Adrenal gland (tissue), 5 donors: ENCODE measurements around the gene CLSTN3.

Experiments
- POLR2A ChIP-seq, 2 donors: fragments of 450-650 bp; IDR thresholded peaks; one replicate each; pipeline ENCODE4 v1.6.1; 2017; ENCODE audit warnings: antibody characterized with exemption in 2 of 2, mild to moderate bottlenecking in 2 of 2, moderate library complexity in 1 of 2
- TF ChIP-seq, protein P1 (sequence below), 6 experiments: fragments of 450-650 bp in 4 of 6; fragments of 200-600 bp in 2 of 6; sonication (generic) in 1 of 6; IDR thresholded peaks; 1 replicate in 5 of 6; 2 replicates in 1 of 6; pipeline versions ENCODE4 v1.5.1 to v1.8.0; 2016 to 2021; ENCODE audit warnings: antibody characterized with exemption in 6 of 6, mild to moderate bottlenecking in 2 of 6, moderate library complexity in 1 of 6
- donor health status: DM: no; HTN: no; CAD: no.

DNA sequence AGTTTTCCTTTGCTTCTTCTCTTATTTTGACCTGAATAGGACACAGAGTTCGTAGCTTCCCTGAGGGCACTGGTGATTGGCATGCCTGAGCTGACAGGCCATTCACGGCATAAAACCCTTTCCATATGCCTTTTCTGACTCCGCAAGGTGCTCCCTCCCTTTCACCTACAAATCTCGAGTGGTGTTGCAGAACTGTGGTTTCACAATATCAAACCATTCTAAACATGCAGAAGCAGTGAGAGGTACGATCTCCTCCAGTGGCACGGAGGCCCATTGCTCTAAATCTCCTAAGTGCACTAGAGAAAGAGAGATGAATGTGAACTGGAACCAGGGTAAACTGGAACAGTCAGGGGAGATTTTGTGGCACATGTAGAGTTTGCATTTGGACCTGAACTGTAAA lies 23.9 kb downstream of the CLSTN3 start:
- TF ChIP-seq, protein P1, sequence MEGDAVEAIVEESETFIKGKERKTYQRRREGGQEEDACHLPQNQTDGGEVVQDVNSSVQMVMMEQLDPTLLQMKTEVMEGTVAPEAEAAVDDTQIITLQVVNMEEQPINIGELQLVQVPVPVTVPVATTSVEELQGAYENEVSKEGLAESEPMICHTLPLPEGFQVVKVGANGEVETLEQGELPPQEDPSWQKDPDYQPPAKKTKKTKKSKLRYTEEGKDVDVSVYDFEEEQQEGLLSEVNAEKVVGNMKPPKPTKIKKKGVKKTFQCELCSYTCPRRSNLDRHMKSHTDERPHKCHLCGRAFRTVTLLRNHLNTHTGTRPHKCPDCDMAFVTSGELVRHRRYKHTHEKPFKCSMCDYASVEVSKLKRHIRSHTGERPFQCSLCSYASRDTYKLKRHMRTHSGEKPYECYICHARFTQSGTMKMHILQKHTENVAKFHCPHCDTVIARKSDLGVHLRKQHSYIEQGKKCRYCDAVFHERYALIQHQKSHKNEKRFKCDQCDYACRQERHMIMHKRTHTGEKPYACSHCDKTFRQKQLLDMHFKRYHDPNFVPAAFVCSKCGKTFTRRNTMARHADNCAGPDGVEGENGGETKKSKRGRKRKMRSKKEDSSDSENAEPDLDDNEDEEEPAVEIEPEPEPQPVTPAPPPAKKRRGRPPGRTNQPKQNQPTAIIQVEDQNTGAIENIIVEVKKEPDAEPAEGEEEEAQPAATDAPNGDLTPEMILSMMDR (IDR thresholded peaks at IDR 0.05): no peak
- no peak for TF ChIP-seq POLR2A (IDR thresholded peaks at IDR 0.05)
